Chondrocyte (in vitro differentiated cells): ENCODE results near the gene LY6G5B. TPM values are rescaled to one million over a fixed set of nuclear protein-coding genes. Genes with fewer than 3 reads are reported as not detected.
A peak's percentile ranks its signal among the peaks of the same experiment; 100 is the strongest.

Source experiments
- DNase-seq: peaks from one replicate; pipeline ENCODE4 v3.0.0; 2021; ENCODE audit warnings: mixed read lengths, low spot score
- H3K27ac Mint-ChIP-seq: one replicate; pipeline ENCODE4 v1.8.0; 2021; ENCODE audit warnings: mild to moderate bottlenecking, moderate library complexity, mixed read lengths; ENCODE audit not compliant: unreplicated experiment
- H3K27me3 Mint-ChIP-seq: 2 replicates; pipeline ENCODE4 v1.8.0; 2021; ENCODE audit warnings: low read depth, mixed read lengths
- H3K36me3 Mint-ChIP-seq: 2 replicates; pipeline ENCODE4 v1.8.0; 2021; ENCODE audit warnings: low read depth, mixed read lengths
- H3K4me1 Mint-ChIP-seq: 2 replicates; pipeline ENCODE4 v1.8.0; 2021; ENCODE audit warnings: low read depth, mild to moderate bottlenecking, mixed read lengths
- H3K4me3 Mint-ChIP-seq: one replicate; pipeline ENCODE4 v1.8.0; 2021; ENCODE audit warnings: mild to moderate bottlenecking, moderate library complexity, mixed read lengths; ENCODE audit not compliant: unreplicated experiment
- H3K9me3 Mint-ChIP-seq: 2 replicates; pipeline ENCODE4 v1.8.0; 2021; ENCODE audit warnings: low read depth, mixed read lengths
- total RNA-seq: library from RNA; stranded (reverse); gene quantifications from 3 replicates; pipeline ENCODE4 v1.2.1, GENCODE V29; 2021
- TF ChIP-seq, protein P1 (sequence below): fragments of 200-600 bp; sonication (generic); IDR thresholded peaks from 2 replicates; pipeline ENCODE4 v1.5.0; 2021; ENCODE audit warnings: antibody characterized with exemption, mild to moderate bottlenecking, moderate library complexity

Gene LY6G5B
- total RNA-seq, 1 donor from 2014 or later: 10.2 TPM

- H3K4me1 Mint-ChIP-seq: peaks cover 34% of the 10 kb centered on the region
- peaks cover 12% of the 10 kb centered on the region for H3K36me3 Mint-ChIP-seq
- peak overlapping the region; percentile 99 for H3K27ac Mint-ChIP-seq
- TF ChIP-seq, protein P1, sequence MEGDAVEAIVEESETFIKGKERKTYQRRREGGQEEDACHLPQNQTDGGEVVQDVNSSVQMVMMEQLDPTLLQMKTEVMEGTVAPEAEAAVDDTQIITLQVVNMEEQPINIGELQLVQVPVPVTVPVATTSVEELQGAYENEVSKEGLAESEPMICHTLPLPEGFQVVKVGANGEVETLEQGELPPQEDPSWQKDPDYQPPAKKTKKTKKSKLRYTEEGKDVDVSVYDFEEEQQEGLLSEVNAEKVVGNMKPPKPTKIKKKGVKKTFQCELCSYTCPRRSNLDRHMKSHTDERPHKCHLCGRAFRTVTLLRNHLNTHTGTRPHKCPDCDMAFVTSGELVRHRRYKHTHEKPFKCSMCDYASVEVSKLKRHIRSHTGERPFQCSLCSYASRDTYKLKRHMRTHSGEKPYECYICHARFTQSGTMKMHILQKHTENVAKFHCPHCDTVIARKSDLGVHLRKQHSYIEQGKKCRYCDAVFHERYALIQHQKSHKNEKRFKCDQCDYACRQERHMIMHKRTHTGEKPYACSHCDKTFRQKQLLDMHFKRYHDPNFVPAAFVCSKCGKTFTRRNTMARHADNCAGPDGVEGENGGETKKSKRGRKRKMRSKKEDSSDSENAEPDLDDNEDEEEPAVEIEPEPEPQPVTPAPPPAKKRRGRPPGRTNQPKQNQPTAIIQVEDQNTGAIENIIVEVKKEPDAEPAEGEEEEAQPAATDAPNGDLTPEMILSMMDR: peak; percentile 48
- H3K4me3 Mint-ChIP-seq: peak overlapping the region; percentile 89
- H3K9me3 Mint-ChIP-seq: no peaks in the 10 kb centered on the region
- H3K27me3 Mint-ChIP-seq: no peaks in the 10 kb centered on the region
- DNase-seq: no peak
These were observed 16.7 kb upstream of the LY6G5B start for GRCh38 chr6:31652925-31653724.

- no peak overlapping the region for H3K4me3 Mint-ChIP-seq
- peaks cover 4% of the 10 kb centered on the region for H3K36me3 Mint-ChIP-seq
- H3K27me3 Mint-ChIP-seq: no peaks in the 10 kb centered on the region
- H3K27ac Mint-ChIP-seq: peak overlapping the region; percentile 32
- TF ChIP-seq, protein P1: no peak
- no peaks in the 10 kb centered on the region for H3K9me3 Mint-ChIP-seq
- H3K4me1 Mint-ChIP-seq: peaks cover 48% of the 10 kb centered on the region
- no peak for DNase-seq
These were observed 15.0 kb upstream of the LY6G5B start for GRCh38 chr6:31654574-31655348.

- Mint-ChIP-seq H3K4me1 (peaks cover 49% of the 10 kb centered on the region), H3K36me3 (peaks cover 4% of the 10 kb centered on the region), H3K4me3 (no peak within 1 kb of the TSS), H3K27ac (no peak within 1 kb of the TSS), H3K9me3 (no peaks in the 10 kb centered on the region), H3K27me3 (no peaks in the 10 kb centered on the region)
- TF ChIP-seq, protein P1: no peak
- DNase-seq: no peak
These were observed 14.2 kb upstream of the LY6G5B start, which contains the start of gene APOM for GRCh38 chr6:31655349-31656237. Gene APOM (plus strand): TSS chr6:31655894. CDS start chr6:31655967, 73 bp downstream.

GRCh38 chr6:31657406-31658157 lies 12.2 kb upstream of the LY6G5B start:
- H3K4me1 Mint-ChIP-seq: peaks cover 51% of the 10 kb centered on the region
- no peaks in the 10 kb centered on the region for H3K9me3 Mint-ChIP-seq
- H3K27me3 Mint-ChIP-seq: no peaks in the 10 kb centered on the region
- H3K27ac Mint-ChIP-seq: peak overlapping the region; percentile 70
- H3K36me3 Mint-ChIP-seq: peaks cover 2% of the 10 kb centered on the region
- TF ChIP-seq, protein P1: no peak
- no peak overlapping the region for H3K4me3 Mint-ChIP-seq
- no peak for DNase-seq
